K562 (cell line): ENCODE measurements around the gene GPRIN2. TPM values are rescaled to one million over a fixed set of nuclear protein-coding genes. Genes with fewer than 3 reads are reported as not detected.

Experiments used
- EP300 ChIP-seq: IDR thresholded peaks from 2 replicates; pipeline ENCODE4 v1.6.1; 2012; ENCODE audit warnings: low read length, improper control_type of control experiment
- FOXK2 ChIP-seq, 2 experiments: fragments of 450-650 bp; IDR thresholded peaks in 1 of 2; conservative IDR thresholded peaks in 1 of 2; 2 replicates each; pipeline ENCODE4 v1.6.1; 2016; ENCODE audit warnings: low read depth in 2 of 2, mild to moderate bottlenecking in 1 of 2
- HMG20A ChIP-seq: fragments of 450-650 bp; formaldehyde crosslinking; conservative IDR thresholded peaks from 2 replicates; pipeline ENCODE4 v1.4.0; 2020; ENCODE audit warnings: mild to moderate bottlenecking, mixed read lengths
- HNRNPH1 ChIP-seq: fragments of 200-400 bp; formaldehyde crosslinking; optimal IDR thresholded peaks from 2 replicates; pipeline ENCODE3; 2017; ENCODE audit warnings: low read depth, mild to moderate bottlenecking, low read length, moderate library complexity
- IRF9 ChIP-seq: fragments of 450-650 bp; IDR thresholded peaks from 2 replicates; pipeline ENCODE4 v1.6.1; 2016; ENCODE audit warnings: missing biosample characterization, missing genetic modification characterization
- MIER1 ChIP-seq: fragments of 450-650 bp; IDR thresholded peaks from 2 replicates; pipeline ENCODE4 v1.6.1; 2016; ENCODE audit warnings: antibody characterized with exemption, mild to moderate bottlenecking, low read depth
- MLLT1 ChIP-seq, 2 experiments: fragments of 450-650 bp; IDR thresholded peaks; 2 replicates each; pipeline ENCODE4 v1.6.1; 2016
- NFIX ChIP-seq: fragments of 250-450 bp; sonication (Bioruptor Pico); IDR thresholded peaks from 2 replicates; pipeline ENCODE4 v1.4.0; 2020; ENCODE audit warnings: low read depth, mild to moderate bottlenecking, moderate library complexity
- PCBP2 ChIP-seq: fragments of 200-400 bp; formaldehyde crosslinking; IDR thresholded peaks from 2 replicates; pipeline ENCODE4 v1.6.1; 2018; ENCODE audit warnings: low read length, low read depth, mild to moderate bottlenecking, moderate library complexity; ENCODE audit not compliant: poor library complexity, severe bottlenecking
- POLR2A ChIP-seq: fragments of 450-650 bp; conservative IDR thresholded peaks from 2 replicates; pipeline ENCODE4 v1.6.1; 2016
- PRPF4 ChIP-seq: fragments of 200-400 bp; formaldehyde crosslinking; IDR thresholded peaks from one replicate; pipeline ENCODE4 v1.6.1; 2017; ENCODE audit warnings: low read length, low read depth, mild to moderate bottlenecking; ENCODE audit not compliant: insufficient read depth, poor library complexity, severe bottlenecking
- SFPQ ChIP-seq: fragments of 200-400 bp; formaldehyde crosslinking; IDR thresholded peaks from 2 replicates; pipeline ENCODE4 v1.6.1; 2017; ENCODE audit warnings: mild to moderate bottlenecking, low read depth, low read length, moderate library complexity
- SP2 ChIP-seq: IDR thresholded peaks from 2 replicates; pipeline ENCODE4 v1.6.1; 2011; ENCODE audit warnings: mild to moderate bottlenecking, low read depth, low read length, moderate library complexity; ENCODE audit not compliant: poor library complexity, severe bottlenecking; ENCODE audit errors: extremely low read depth
- TEAD2 ChIP-seq: fragments of 450-650 bp; IDR thresholded peaks from 2 replicates; pipeline ENCODE4 v1.6.1; 2016; ENCODE audit warnings: missing genetic modification characterization, control low read depth, missing compliant biosample characterization
- ZFP30 ChIP-seq: fragments of 250-450 bp; sonication (Bioruptor Pico); IDR thresholded peaks from 2 replicates; pipeline ENCODE4 v1.8.0; 2022; ENCODE audit warnings: moderate library complexity, mild to moderate bottlenecking, inconsistent platforms, borderline replicate concordance
- ZNF311 ChIP-seq: fragments of 250-450 bp; sonication (Bioruptor Pico); IDR thresholded peaks from 2 replicates; pipeline ENCODE4 v1.4.0; 2020; ENCODE audit warnings: mild to moderate bottlenecking, moderate library complexity
- ZNF449 ChIP-seq: fragments of 250-450 bp; sonication (Bioruptor Pico); IDR thresholded peaks from 2 replicates; pipeline ENCODE4 v1.8.0; 2022; ENCODE audit warnings: moderate library complexity, mild to moderate bottlenecking, inconsistent platforms
- ZNF584 ChIP-seq: fragments of 200-800 bp; sonication (Bioruptor generic); IDR thresholded peaks from 2 replicates; pipeline ENCODE4 v1.6.1; 2016; ENCODE audit warnings: low read depth, mild to moderate bottlenecking, missing genetic modification characterization, missing compliant biosample characterization
- ZNF707 ChIP-seq: fragments of 250-450 bp; sonication (Bioruptor Pico); conservative IDR thresholded peaks from 2 replicates; pipeline ENCODE4 v1.8.0; 2022; ENCODE audit warnings: inconsistent platforms, mild to moderate bottlenecking, moderate library complexity
- ZNF76 ChIP-seq: fragments of 250-450 bp; sonication (Bioruptor Pico); IDR thresholded peaks from 2 replicates; pipeline ENCODE4 v1.4.0; 2020; ENCODE audit warnings: mild to moderate bottlenecking, moderate library complexity, borderline replicate concordance
- ZNF778 ChIP-seq: fragments of 450-650 bp; formaldehyde crosslinking; IDR thresholded peaks from 2 replicates; pipeline ENCODE4 v1.4.0; 2020; ENCODE audit warnings: mild to moderate bottlenecking, moderate library complexity
- polyA plus RNA-seq, 8 experiments: library from polyadenylated mRNA; depleted of rRNA in 4 of 8; stranded (reverse) in 5 of 8; unstranded in 3 of 8; fragments of >200 nt; fragmentation: Nextera tagmentation in 2 of 8; fragmentation: Illumina TruSeq in 1 of 8; extraction: Ambion mirVana in 2 of 8; extraction: Trizol in 1 of 8; gene quantifications; 2 replicates each; pipeline versions ENCODE4 v1.2.1 to v1.2.3, GENCODE V29; 2011 to 2014; ENCODE audit warnings: inconsistent platforms in 1 of 8, missing spikeins in 1 of 8
- total RNA-seq, 7 experiments: library from RNA; depleted of rRNA in 6 of 7; stranded (reverse); fragments of >200 nt in 6 of 7; fragmentation: Illumina TruSeq in 2 of 7; extraction: Trizol in 2 of 7; gene quantifications; 2 replicates each; pipeline versions ENCODE4 v1.2.1 to v1.2.3, GENCODE V29; 2011 to 2021; ENCODE audit warnings: low replicate concordance in 1 of 7

Gene GPRIN2
- total and polyA plus RNA-seq, 9 of the 15 experiments (the other 6 are each of a cell fraction or from before 2014, with no cell fraction given): not detected

- TF ChIP-seq ZFP30 (CRISPR knock-in tag) (no peak), PCBP2 (no peak), FOXK2 (conservative IDR thresholded peaks at IDR 0.05 in 1 of 2, IDR thresholded peaks at IDR 0.05 in 1 of 2; ENCODE audit: low read depth in 2 of 2) (0 out of 4 replicates have a peak, but pooled peaks have one; percentile 23 to 34), ZNF584 (no peak), EP300 (no peak), MLLT1 (IDR thresholded peaks at IDR 0.05) (peak; percentile 79 to 91), SP2 (no peak), ZNF449 (CRISPR knock-in tag) (no peak), NFIX (CRISPR knock-in tag) (no peak), HMG20A (CRISPR knock-in tag) (no peak), ZNF76 (CRISPR knock-in tag) (no peak), PRPF4 (no peak), TEAD2 (tag) (no peak), IRF9 (tag) (no peak; the same call in 1 of the 2 replicates), SFPQ (no peak), ZNF778 (CRISPR knock-in tag) (no peak), ZNF707 (CRISPR knock-in tag) (no peak), POLR2A (no peak), HNRNPH1 (no peak), ZNF311 (CRISPR knock-in tag) (no peak), MIER1 (peak; percentile 66; the same call in 1 of the 2 replicates)
Observed at GRCh38 chr10:46525824-46526681, 30.4 kb downstream of the GPRIN2 start (continued).
